Measurements from ENCODE around the gene GALP.

- TF ChIP-seq CTCF (IDR thresholded peaks at IDR 0.05; ENCODE audit: low read depth, low read length) (no peak), EZH2phosphoT487 (IDR thresholded peaks at IDR 0.05; ENCODE audit: low read depth) (no peak)
Measured at GRCh38 chr19:56148096-56148495, 27.7 kb upstream of the GALP start.
